ENCODE results near the gene SFXN5. TPM values are rescaled to one million over a fixed set of nuclear protein-coding genes. Genes with fewer than 3 reads are reported as not detected.

Gene SFXN5
- total and polyA plus RNA-seq, 2 of the 4 experiments (the other 2 are of a cell fraction): 8.6 to 17.0 TPM

GRCh38 chr2:72893594-72894319 is 177.8 kb downstream of the SFXN5 start:
- peak overlapping the region; percentile 48 for H2AK9ac ChIP-seq (replicated peaks; ENCODE audit: low read depth, low read length, poor library complexity)
- H3K79me1 ChIP-seq (ENCODE audit: low read depth in 1 of 2, low read length in 2 of 2): 0 out of 4 replicates have a peak, but pooled peaks cover 0 to 2% of the 10 kb centered on the region in 2 experiments
- peak overlapping the region in 1 of 2 experiments; percentile 34; a peak in 1 of 4 replicates for H4K8ac ChIP-seq (ENCODE audit: low read depth in 2 of 2, low read length in 2 of 2)
- H3K23ac ChIP-seq (ENCODE audit: low read depth, low read length): no peak overlapping the region
- POLR2A ChIA-PET (ENCODE audit: unreplicated experiment): no interaction called here
- H4K20me1 ChIP-seq (ENCODE audit: insufficient read depth, low read length): peaks cover 4% of the 10 kb centered on the region; the same call in 1 of the 2 replicates
- no peaks in the 10 kb centered on the region; the same call in 1 of the 2 replicates for H3K36me3 ChIP-seq (ENCODE audit: control insufficient read depth, insufficient read depth, low read length)
- no TSS peak for BruUV-seq (replicated peaks)
- peak overlapping the region; percentile 80 for H2AFZ ChIP-seq (replicated peaks; ENCODE audit: low read length, poor library complexity)
- H3K9me3 ChIP-seq (ENCODE audit: control insufficient read depth, insufficient read depth, low read length): no peaks in the 10 kb centered on the region
- no peak overlapping the region for H2BK15ac ChIP-seq (ENCODE audit: low read depth, low read length)
- H3K56ac ChIP-seq (ENCODE audit: extremely low read depth, insufficient read depth, low read length): no peak overlapping the region
- in situ Hi-C loops (cut with MboI; ENCODE audit: low sequenced_read_pairs): loop anchor here (5.0 to 25.0 kb wide), 4 partner anchors 79 to 1356 kb away; partner anchors contain the start of gene SFXN5
- CTCF ChIA-PET: interaction anchor here (0.6 to 2.7 kb wide), 17 partner anchors 9 to 319 kb away, joined by 3 to 15 read pairs (median 6); no protein-coding TSS in a partner anchor
- H2BK20ac ChIP-seq (ENCODE audit: low read depth, low read length): no peak overlapping the region
- peak; percentile 87 for ATAC-seq (ENCODE audit: low read depth)
- intact Hi-C loops (cut with micrococcal nuclease): loop anchor here (1.0 to 2.0 kb wide), 3 partner anchors 80 to 191 kb away; partner anchors contain the start of gene SFXN5
- WGBS, 2 experiments (ENCODE audit: extremely low coverage in 2 of 2, insufficient read length in 1 of 2): 5% methylated on average over 6 of the region's 15 CpGs; no CpG with 5 or more reads in 1 of the 2 experiments
- H4K91ac ChIP-seq (ENCODE audit: insufficient read depth, low read depth, low read length): no peak overlapping the region; the same call in 1 of the 2 replicates
- no peak overlapping the region for H2AK5ac ChIP-seq (ENCODE audit: low read depth, low read length)
- H3K14ac ChIP-seq (replicated peaks; ENCODE audit: low read depth, low read length): no peak overlapping the region
- no peak overlapping the region for H3K4me2 ChIP-seq (ENCODE audit: low read depth, low read length)
- H3K9me1 ChIP-seq (ENCODE audit: insufficient read depth, low read length): no peaks in the 10 kb centered on the region
- H3K9ac ChIP-seq (ENCODE audit: low read depth, low read length): no peak overlapping the region
- no peak overlapping the region for H2BK5ac ChIP-seq (ENCODE audit: low read depth, low read length, poor library complexity, severe bottlenecking)
- peaks cover 3% of the 10 kb centered on the region; the same call in 1 of the 2 replicates for H3K4me1 ChIP-seq (ENCODE audit: control insufficient read depth, insufficient read depth, low read length)
- no peak overlapping the region for H3K27ac ChIP-seq (ENCODE audit: insufficient read depth, low read length)
- DNase-seq: peak; percentile 73
- H3K27me3 ChIP-seq (ENCODE audit: control insufficient read depth, insufficient read depth, low read length): peaks cover 30% of the 10 kb centered on the region
- no peak overlapping the region for H2BK120ac ChIP-seq (ENCODE audit: low read depth, low read length)
- no peak overlapping the region for H3K18ac ChIP-seq (ENCODE audit: low read depth, low read length)
- H4K5ac ChIP-seq (ENCODE audit: low read depth, low read length): no peak overlapping the region
- H3K4me3 ChIP-seq (ENCODE audit: insufficient read depth, low read depth, low read length): no peak overlapping the region
- H3K4ac ChIP-seq (ENCODE audit: low read depth, low read length): no peak overlapping the region
- dilution Hi-C loops (cut with HindIII; ENCODE audit: low sequenced_read_pairs, unreplicated experiment): no loop called here
- no peak for TF ChIP-seq MAZ (IDR thresholded peaks at IDR 0.05; ENCODE audit: borderline replicate concordance, low read depth, low read length)
- peak; percentile 86 for TF ChIP-seq SMC3 (IDR thresholded peaks at IDR 0.05; ENCODE audit: low read depth, low read length)
- TF ChIP-seq, protein P1, sequence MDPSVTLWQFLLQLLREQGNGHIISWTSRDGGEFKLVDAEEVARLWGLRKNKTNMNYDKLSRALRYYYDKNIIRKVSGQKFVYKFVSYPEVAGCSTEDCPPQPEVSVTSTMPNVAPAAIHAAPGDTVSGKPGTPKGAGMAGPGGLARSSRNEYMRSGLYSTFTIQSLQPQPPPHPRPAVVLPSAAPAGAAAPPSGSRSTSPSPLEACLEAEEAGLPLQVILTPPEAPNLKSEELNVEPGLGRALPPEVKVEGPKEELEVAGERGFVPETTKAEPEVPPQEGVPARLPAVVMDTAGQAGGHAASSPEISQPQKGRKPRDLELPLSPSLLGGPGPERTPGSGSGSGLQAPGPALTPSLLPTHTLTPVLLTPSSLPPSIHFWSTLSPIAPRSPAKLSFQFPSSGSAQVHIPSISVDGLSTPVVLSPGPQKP (IDR thresholded peaks at IDR 0.05; ENCODE audit: borderline replicate concordance, low read depth, low read length): no peak
- no peak for TF ChIP-seq CHD1 (IDR thresholded peaks at IDR 0.05; ENCODE audit: low read depth, low read length)
- TF ChIP-seq BHLHE40 (IDR thresholded peaks at IDR 0.05; ENCODE audit: low read depth, low read length): no peak
- TF ChIP-seq, protein P2, sequence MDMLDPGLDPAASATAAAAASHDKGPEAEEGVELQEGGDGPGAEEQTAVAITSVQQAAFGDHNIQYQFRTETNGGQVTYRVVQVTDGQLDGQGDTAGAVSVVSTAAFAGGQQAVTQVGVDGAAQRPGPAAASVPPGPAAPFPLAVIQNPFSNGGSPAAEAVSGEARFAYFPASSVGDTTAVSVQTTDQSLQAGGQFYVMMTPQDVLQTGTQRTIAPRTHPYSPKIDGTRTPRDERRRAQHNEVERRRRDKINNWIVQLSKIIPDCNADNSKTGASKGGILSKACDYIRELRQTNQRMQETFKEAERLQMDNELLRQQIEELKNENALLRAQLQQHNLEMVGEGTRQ (IDR thresholded peaks at IDR 0.05; ENCODE audit: low read depth, low read length): no peak
- no peak for TF ChIP-seq MAFK (IDR thresholded peaks at IDR 0.05; ENCODE audit: low read depth, low read length)
- no peak for TF ChIP-seq CEBPB (IDR thresholded peaks at IDR 0.05; ENCODE audit: low read depth, low read length)
- peak; percentile 86 for TF ChIP-seq CTCF (conservative IDR thresholded peaks at IDR 0.05; ENCODE audit: low read depth, low read length)
- no peak for TF ChIP-seq FOS (IDR thresholded peaks at IDR 0.05; ENCODE audit: low read depth, low read length)
- TF ChIP-seq MXI1 (IDR thresholded peaks at IDR 0.05; ENCODE audit: borderline replicate concordance, low read depth, low read length): no peak
- TF ChIP-seq NFE2L2 (IDR thresholded peaks at IDR 0.05; ENCODE audit: low read depth, low read length): no peak
- no peak for TF ChIP-seq RFX5 (IDR thresholded peaks at IDR 0.05; ENCODE audit: low read depth, low read length)
- no peak for TF ChIP-seq POLR2A (IDR thresholded peaks at IDR 0.05; ENCODE audit: low read depth, low read length)

Data from IMR-90 (cell line).